HG03280 (cell line): ENCODE data around the gene MFAP3L.

ENCODE experiments used
- ATAC-seq: cut with Tn5 transposase; IDR thresholded peaks from one replicate; pipeline ENCODE4 v1.9.1; 2021; ENCODE audit warnings: mild to moderate bottlenecking, moderate library complexity; ENCODE audit not compliant: unreplicated experiment

MFAP3L gene

GRCh38 chr4:170025523-170026252 is 507 bp downstream of the MFAP3L start:
- no peak for ATAC-seq

- no peak for ATAC-seq
Measured at GRCh38 chr4:170022211-170022610, 4.0 kb downstream of the MFAP3L start.

GRCh38 chr4:170017252-170017651 is 8.9 kb downstream of the MFAP3L start:
- ATAC-seq, result no peak

- no peak for ATAC-seq
Measured at GRCh38 chr4:170015285-170015684, 10.9 kb downstream of the MFAP3L start.

GRCh38 chr4:170014359-170015011 is 11.7 kb downstream of the MFAP3L start:
- ATAC-seq, result no peak

- no peak for ATAC-seq
Measured at GRCh38 chr4:170012629-170012958, 13.6 kb downstream of the MFAP3L start.

- ATAC-seq, result no peak
Measured at GRCh38 chr4:170011921-170012628, 14.1 kb downstream of the MFAP3L start.

- no peak for ATAC-seq
Measured at GRCh38 chr4:170009291-170009690, 16.9 kb downstream of the MFAP3L start.

GRCh38 chr4:170008801-170009200 is 17.4 kb downstream of the MFAP3L start:
- no peak for ATAC-seq

- ATAC-seq, result no peak
Measured at GRCh38 chr4:170008371-170008770, 17.8 kb downstream of the MFAP3L start.

- ATAC-seq, result no peak
Measured at GRCh38 chr4:170007113-170007512, 19.1 kb downstream of the MFAP3L start.

GRCh38 chr4:170005472-170005871 is 20.7 kb downstream of the MFAP3L start:
- ATAC-seq, result no peak

- ATAC-seq, result no peak
Measured at GRCh38 chr4:170004651-170005295, 21.4 kb downstream of the MFAP3L start.

- ATAC-seq, result no peak
Measured at GRCh38 chr4:170003071-170004070, 22.8 kb downstream of the MFAP3L start.

- no peak for ATAC-seq
Measured at GRCh38 chr4:170001745-170002267, 24.4 kb downstream of the MFAP3L start.

GRCh38 chr4:170001011-170001744 is 25.0 kb downstream of the MFAP3L start:
- no peak for ATAC-seq

GRCh38 chr4:169999923-170000322 is 26.3 kb downstream of the MFAP3L start:
- ATAC-seq, result no peak

GRCh38 chr4:169998981-169999380 is 27.2 kb downstream of the MFAP3L start:
- no peak for ATAC-seq
